HG02981 (cell line): ENCODE results near the gene ADRA2A.

Experiments used
- ATAC-seq: cut with Tn5 transposase; IDR thresholded peaks from one replicate; pipeline ENCODE4 v1.9.1; 2021; ENCODE audit warnings: mild to moderate bottlenecking, moderate library complexity; ENCODE audit not compliant: unreplicated experiment

ADRA2A gene

GRCh38 chr10:111083222-111084095, 6.6 kb downstream of the ADRA2A start:
- ATAC-seq, result no peak

- ATAC-seq, result no peak
Measured at GRCh38 chr10:111084366-111085255, 7.8 kb downstream of the ADRA2A start.

- ATAC-seq, result no peak
Measured at GRCh38 chr10:111085690-111086353, 9.0 kb downstream of the ADRA2A start.

GRCh38 chr10:111086574-111086973, 9.7 kb downstream of the ADRA2A start:
- ATAC-seq, result no peak

- no peak for ATAC-seq
Measured at GRCh38 chr10:111087331-111087756, 10.5 kb downstream of the ADRA2A start.

GRCh38 chr10:111087968-111088505, 11.2 kb downstream of the ADRA2A start:
- ATAC-seq, result no peak

- no peak for ATAC-seq
Measured at GRCh38 chr10:111089293-111089692, 12.5 kb downstream of the ADRA2A start.

GRCh38 chr10:111091833-111092232, 15.0 kb downstream of the ADRA2A start:
- ATAC-seq, result no peak

- ATAC-seq, result no peak
Measured at GRCh38 chr10:111093741-111094380, 17.0 kb downstream of the ADRA2A start.

GRCh38 chr10:111098679-111099437, 22.0 kb downstream of the ADRA2A start:
- ATAC-seq, result no peak

GRCh38 chr10:111100198-111100597, 23.4 kb downstream of the ADRA2A start:
- no peak for ATAC-seq

GRCh38 chr10:111101796-111102195, 25.0 kb downstream of the ADRA2A start:
- ATAC-seq, result no peak

GRCh38 chr10:111102359-111102837, 25.6 kb downstream of the ADRA2A start:
- ATAC-seq, result no peak

- no peak for ATAC-seq
Measured at GRCh38 chr10:111103196-111103840, 26.5 kb downstream of the ADRA2A start.

- ATAC-seq, result no peak
Measured at GRCh38 chr10:111104811-111105210, 28.0 kb downstream of the ADRA2A start.

- ATAC-seq, result no peak
Measured at GRCh38 chr10:111106081-111106480, 29.3 kb downstream of the ADRA2A start.

GRCh38 chr10:111107023-111107422, 30.2 kb downstream of the ADRA2A start:
- ATAC-seq, result no peak

GRCh38 chr10:111107846-111108245, 31.0 kb downstream of the ADRA2A start:
- no peak for ATAC-seq

- ATAC-seq, result no peak
Measured at GRCh38 chr10:111108441-111108840, 31.6 kb downstream of the ADRA2A start.
